GM18526 (cell line): ENCODE data around the gene TRIM72.

Experiments
- POLR2A ChIP-seq: IDR thresholded peaks from 3 replicates; pipeline ENCODE4 v1.6.1; 2011; ENCODE audit not compliant: insufficient read length; ENCODE audit errors: extremely low read depth

The TRIM72 gene

DNA sequence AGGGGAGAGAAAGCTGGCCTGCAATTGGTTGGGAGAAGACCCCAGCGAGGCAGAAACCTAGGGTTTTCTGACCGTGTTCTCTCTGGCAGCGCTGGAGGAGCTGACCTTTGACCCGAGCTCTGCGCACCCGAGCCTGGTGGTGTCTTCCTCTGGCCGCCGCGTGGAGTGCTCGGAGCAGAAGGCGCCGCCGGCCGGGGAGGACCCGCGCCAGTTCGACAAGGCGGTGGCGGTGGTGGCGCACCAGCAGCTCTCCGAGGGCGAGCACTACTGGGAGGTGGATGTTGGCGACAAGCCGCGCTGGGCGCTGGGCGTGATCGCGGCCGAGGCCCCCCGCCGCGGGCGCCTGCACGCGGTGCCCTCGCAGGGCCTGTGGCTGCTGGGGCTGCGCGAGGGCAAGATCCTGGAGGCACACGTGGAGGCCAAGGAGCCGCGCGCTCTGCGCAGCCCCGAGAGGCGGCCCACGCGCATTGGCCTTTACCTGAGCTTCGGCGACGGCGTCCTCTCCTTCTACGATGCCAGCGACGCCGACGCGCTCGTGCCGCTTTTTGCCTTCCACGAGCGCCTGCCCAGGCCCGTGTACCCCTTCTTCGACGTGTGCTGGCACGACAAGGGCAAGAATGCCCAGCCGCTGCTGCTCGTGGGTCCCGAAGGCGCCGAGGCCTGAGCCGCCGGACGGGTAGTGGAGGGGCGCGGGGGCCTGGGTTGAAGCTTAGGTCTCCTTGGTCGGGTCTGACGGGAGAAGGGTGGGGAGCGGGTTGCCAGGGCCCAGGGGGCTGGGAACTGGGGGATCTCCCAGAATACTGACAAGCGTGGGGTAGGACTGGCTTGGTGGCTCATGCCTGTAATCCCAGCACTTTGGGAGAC, 10.4 kb downstream of the TRIM72 start:
- no peak for TF ChIP-seq POLR2A

DNA sequence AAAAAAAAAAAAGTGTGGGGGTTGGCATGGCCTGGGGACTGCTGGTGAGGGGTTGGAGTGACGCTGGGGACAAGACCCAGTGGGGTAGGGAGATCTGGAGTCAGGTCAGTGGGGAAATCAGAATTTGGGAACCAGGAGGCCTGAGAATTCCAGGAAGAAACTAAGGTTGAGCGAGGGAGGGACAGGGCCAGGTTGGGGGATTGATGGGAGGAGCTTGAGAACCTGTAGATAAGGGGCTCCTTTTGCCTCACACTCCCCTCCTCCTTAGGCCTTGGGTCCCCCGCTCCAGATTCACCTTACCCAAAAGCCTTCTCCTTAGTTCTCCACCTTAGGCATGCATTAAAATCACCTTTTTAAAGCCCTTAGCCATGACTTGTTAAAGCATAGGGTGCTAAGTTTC, 11.3 kb downstream of the TRIM72 start:
- TF ChIP-seq POLR2A: no peak

DNA sequence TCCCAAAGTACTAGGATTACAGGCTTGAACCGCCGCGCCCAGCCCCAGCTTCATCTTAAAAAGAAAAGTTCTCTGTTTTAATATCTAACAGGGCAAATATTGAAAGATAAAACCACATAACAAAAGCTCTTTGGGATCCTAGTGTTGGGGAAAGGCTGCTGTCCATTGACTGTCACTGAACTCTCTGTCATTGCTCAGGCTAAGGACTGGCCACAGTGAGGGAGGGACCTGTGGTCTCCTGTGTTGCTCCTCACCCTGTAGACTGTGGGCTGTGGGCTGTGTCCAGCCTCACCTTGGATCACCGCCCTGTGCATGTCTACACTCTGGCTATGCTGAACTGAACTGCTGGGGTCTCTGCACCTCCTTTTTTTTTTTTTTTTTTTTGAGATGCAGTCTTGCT, 14.3 kb downstream of the TRIM72 start:
- TF ChIP-seq POLR2A: no peak

DNA sequence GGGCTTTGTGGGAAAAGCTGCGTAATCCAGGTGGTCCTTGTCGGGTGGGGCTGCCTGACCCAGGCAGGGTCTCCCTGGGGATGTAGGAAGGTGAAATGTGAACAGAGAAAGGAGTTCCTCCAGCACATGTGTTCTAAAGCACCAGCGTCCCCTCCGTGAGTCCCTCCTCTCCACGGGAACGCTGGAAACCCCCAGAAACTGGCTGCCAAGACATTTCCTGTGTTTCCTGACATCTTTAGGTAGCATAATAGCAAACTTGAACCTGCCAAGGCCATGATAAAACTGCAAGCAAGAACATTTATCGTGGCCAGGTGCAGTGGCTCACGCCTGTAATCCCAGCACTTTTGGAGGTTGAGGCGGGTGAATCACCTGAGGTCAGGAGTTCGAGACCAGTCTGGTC, 15.6 kb downstream of the TRIM72 start:
- TF ChIP-seq POLR2A: no peak

DNA sequence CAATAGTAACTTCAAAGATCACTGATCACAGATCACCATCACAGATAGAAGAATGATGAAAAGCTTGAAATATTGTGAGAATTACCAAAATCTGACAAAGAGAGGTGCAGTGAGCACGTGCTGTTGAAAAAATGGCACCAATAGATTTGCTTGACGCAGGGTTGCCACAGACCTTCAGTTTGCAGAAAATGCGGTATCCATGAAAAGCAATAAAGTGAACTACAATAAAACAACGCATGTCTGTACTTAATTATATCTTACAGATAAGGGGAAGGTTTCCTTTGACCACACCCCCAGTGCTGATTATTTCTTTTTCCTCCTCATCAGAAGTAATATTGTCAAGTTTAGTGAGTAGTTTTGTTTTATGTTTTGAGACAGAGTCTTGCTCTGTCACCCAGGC, 24.1 kb downstream of the TRIM72 start:
- TF ChIP-seq POLR2A: no peak

DNA sequence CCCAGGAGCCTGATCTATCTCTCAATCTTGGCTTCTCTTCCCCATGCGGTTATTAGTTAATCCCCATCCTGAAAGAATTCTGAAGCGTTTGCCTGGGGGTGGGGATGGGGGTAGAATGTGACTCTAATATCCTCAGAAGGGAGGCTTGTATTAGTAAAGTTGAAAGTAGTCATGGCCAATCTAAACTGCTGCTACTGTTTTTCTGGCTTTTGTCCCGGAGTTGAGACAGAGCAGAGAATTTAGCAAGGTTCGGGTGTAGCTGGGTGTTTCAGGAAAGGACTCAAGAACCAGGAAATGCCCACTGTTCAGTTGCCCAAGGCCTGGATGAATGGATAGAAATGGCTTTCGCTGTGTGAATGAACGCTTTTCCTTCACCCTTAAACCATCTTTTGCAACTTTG, 28.3 kb downstream of the TRIM72 start:
- no peak for TF ChIP-seq POLR2A

DNA sequence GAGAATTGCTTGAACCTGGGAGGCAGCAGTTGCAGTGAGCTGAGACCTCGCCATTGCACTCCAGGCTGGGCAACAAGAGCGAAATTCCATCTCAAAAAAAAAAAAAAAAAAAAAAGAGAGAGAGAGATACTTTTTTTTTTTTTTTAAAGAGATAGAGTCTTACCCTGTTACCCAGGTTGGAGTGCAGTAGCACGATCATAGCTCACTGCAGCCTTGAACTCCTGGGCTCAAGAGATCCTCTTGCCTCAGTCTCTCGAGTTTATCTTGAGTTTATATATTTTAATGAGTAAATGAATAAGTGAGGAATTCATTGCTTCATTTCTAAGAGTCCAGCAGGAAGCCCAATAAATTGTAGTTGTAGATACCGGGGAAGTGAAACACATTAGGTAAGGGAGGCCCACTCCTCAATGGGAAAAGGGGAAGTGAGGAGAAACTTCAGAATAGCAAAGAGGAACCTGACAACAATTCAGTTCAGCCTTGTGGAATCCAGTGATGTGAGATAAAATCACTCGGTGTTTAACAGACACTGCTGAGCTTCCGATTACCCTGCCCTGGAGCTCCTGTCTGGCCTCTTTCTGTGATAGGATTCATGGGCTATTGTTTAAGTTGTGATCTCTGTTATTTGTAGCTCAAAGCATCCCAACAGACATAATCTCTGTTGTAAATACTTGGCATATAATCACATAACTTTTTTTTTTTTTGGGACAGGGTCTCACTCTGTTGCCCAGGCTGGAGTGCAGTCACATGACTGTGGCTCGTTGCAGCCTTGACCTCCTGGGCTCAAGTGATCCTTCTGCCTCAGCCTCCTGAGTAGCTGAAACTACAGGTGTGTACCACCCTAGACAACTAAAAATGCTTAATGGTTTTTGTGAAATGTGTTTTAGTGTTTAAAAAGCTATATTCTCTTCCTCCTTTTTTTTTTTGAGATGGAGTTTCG, 30.1 kb downstream of the TRIM72 start:
- no peak for TF ChIP-seq POLR2A

DNA sequence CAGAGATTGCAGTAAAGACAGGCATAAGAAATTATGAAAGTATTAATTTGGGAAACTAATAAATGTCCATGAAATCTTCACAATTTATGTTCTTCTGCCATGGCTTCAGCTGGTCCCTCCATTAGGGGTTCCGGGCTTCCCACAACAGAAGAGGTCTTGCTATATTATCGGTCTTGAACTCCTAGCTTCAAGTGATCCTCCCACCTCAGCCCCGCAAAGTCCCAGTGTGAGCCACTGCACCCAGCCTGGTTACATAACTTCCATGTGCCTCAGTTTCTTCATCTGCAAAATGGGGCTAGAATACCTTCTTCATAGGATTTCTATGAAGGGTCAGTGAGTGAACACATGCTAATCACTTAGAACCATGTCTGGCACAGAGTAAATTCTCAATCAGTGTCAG, 32.4 kb downstream of the TRIM72 start:
- TF ChIP-seq POLR2A: no peak

DNA sequence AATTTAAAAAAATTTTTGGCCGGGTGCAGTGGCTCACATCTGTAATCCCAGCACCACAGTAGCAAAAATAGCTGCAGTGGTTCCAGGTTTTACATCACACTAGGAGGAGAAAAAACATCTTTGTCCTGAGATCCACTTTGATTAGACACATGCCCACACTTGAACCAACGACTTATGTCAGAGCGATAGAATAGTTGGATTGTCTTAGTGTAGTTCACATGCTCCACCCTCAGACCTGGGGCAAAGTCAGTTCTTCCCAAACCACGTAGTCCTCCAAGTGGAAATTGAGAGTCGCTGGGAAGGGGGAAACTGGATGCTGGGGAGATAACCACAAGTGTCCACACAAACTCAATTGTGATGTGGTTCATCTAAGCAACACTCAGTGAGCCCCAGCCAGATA, 34.4 kb downstream of the TRIM72 start:
- TF ChIP-seq POLR2A: no peak

DNA sequence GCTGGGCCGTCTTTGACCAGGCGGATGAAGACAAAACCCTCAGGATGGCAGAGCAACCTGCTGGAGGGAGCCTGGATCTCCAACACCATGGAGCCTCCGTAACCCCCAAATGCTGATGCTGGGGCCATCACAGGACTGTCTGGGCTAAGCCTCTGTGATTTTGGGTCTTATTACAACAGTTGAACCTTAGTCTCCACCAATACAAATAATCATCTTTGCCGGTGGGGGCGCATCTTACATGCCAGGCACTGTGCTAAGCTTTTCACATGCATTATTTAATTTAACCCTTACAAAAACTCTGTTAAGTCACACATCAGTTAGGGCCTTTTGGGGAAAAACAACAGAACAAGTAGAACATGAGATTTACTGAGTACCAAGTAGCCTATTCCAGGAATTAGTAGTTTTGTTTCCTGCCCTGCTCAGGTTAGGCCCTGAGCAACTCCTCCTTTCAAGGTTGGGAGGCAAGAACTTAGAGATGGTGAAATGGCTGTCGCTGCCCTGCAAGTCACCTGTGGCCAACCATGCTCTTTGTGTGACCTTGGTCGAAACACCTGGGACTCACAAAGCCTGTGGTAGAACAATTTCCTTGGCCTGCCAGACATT, 37.0 kb downstream of the TRIM72 start:
- no peak for TF ChIP-seq POLR2A

DNA sequence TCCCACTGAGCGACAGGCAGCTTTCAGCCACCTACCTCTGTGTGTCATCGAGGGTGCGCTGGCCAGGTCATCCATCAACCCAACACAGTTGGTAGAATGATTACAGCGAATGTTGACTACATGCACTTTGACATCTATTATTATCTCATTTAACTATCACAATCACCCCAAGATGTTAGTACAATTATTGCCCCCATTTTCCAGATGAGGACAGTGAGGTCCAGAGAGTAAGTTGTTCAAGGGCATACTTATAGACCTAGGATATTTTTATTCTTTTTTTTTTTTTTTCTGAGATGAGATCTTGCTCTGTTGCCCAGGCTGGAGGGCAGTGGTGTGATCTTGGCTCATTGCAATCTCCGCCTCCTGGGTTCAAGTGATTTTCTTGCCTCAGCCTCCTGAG, 37.5 kb downstream of the TRIM72 start:
- TF ChIP-seq POLR2A: no peak

DNA sequence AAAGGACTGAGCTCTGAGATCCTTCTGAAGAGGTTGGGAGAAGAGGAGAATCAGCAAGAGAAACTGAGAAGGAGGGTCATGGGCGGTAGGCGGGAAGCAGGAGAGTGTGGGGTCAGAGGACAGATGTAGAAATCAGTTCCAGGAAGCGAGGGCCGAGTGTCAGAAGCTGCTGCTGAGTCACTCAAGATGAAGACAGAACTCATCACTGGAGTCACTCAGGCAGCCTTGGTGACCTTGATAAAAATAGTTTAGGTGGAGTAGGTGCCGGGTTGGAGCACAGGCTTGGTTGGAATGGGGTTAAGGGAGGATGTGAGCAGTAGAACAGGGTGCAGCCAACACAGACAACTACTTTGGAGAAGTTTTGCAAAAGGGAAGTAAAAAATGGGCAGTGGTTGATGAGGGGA, 39.7 kb downstream of the TRIM72 start:
- no peak for TF ChIP-seq POLR2A

DNA sequence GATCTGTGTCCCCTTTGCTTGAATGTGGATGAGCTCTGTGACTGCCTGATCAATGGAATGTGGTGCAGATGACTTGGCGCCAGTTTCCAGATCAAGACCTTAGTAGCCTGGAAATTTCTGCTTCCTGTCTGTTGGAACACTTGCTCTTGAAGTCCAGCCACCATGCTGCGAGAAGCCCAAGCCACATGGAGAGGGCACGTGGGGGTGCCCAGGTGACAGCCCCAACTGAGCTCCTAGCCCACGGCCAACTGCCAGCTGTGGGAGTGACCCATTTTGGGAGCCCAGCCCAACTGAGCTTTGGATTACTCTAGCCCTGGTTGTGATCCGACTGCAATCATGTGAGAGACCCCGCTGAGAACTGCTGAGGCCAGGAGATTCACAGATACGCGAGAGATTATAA, 42.5 kb downstream of the TRIM72 start:
- no peak for TF ChIP-seq POLR2A

DNA sequence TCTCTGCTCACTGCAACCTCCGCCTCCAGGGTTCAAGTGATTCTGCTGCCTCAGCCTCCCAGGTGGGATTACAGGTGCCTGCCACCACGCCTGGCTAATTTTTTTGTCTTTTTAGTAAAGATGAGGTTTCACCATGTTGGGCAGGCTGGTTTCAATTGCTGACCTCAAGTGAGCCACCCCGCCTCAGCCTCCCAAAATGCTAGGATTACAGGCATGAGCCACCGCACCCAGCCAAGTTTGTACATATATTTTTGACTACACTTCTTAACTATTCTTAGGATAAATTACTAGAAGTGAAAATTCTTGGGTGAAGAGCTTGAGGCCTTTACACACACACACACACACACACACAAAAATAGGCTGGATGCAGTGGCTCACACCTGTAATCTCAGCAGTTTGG, 44.4 kb downstream of the TRIM72 start:
- no peak for TF ChIP-seq POLR2A

DNA sequence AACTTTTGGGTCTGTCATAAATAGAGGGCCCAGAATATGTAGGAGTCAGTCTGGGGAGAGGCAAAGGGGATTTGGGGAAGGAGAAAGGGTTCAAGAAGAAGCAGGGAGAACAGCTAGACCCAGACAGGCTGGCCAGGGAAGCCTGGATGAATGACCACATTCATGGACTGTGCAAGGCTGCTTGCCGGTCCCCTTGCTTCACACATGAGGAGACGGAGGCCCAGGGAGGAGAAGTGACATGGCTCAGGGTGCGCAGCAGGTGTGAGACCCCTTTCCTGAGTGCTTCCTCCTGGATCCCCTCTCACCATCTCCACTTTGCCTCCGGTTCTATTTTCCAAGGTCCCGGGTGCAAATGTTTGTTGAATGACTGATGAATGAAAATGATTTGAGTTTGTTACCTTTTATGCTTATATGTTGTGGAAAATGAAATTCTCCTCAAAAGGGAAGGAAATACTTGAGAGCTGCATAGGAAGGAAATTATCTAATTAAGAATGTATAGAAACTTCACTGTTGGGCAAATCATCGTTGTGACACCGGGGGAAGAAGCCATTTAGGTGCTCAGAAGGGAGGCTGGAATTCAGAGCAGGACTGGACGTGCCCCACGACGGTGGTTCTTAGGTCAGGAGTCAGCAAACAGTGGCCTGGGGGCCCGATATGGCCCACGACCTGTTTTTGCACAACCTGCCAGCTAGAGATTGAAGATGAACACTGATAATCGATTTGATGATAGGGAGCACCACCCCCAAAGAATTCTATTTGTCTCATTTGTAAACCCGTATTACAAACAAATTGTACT, 46.4 kb downstream of the TRIM72 start:
- TF ChIP-seq POLR2A: no peak

DNA sequence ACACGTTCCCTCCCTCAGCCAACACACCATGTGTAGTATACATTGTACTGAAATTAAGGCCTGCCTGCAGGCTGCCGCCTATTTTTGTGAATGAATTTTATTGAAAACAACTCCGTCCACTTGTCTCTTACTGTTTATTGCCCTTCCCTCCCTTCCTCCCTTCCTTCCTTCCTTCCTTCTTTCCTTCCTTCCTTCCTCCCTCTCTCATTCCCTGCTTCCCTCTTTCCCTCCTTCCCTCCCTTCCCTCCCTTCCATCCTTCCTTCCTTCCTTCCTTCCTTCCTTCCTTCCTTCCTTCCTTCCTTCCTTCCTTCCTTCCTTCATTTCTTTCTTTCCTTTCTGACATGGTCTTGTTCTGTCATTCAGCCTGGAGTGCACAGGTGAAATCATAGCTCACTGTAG, 48.2 kb downstream of the TRIM72 start:
- no peak for TF ChIP-seq POLR2A
